KOPT-K1 (cell line): Measurements from ENCODE around the gene RYR2.
A peak's percentile ranks its signal among the peaks of the same experiment; 100 is the strongest.

Source experiments
- H3K27ac ChIP-seq: fragments of 200-600 bp; sonication (generic); 2 replicates; pipeline ENCODE4 v1.5.1; 2016; ENCODE audit warnings: antibody characterized with exemption, mild to moderate bottlenecking, low read depth, low read length; ENCODE audit not compliant: poor library complexity, severe bottlenecking
- H3K36me3 ChIP-seq: fragments of 200-600 bp; sonication (generic); 2 replicates; pipeline ENCODE4 v1.5.1; 2017; ENCODE audit warnings: antibody characterized with exemption, mild to moderate bottlenecking, low read length, moderate library complexity; ENCODE audit not compliant: insufficient read depth
- H3K9me3 ChIP-seq: fragments of 200-600 bp; sonication (generic); 2 replicates; pipeline ENCODE4 v1.5.1; 2017; ENCODE audit warnings: antibody characterized with exemption, low read length, mild to moderate bottlenecking; ENCODE audit not compliant: insufficient read depth, poor library complexity, severe bottlenecking

The RYR2 gene

GRCh38 chr1:237748171-237748960 lies 706.4 kb downstream of the RYR2 start:
- Histone ChIP-seq H3K36me3 (no peaks in the 10 kb centered on the region), H3K9me3 (no peaks in the 10 kb centered on the region), H3K27ac (no peak overlapping the region)

DNA sequence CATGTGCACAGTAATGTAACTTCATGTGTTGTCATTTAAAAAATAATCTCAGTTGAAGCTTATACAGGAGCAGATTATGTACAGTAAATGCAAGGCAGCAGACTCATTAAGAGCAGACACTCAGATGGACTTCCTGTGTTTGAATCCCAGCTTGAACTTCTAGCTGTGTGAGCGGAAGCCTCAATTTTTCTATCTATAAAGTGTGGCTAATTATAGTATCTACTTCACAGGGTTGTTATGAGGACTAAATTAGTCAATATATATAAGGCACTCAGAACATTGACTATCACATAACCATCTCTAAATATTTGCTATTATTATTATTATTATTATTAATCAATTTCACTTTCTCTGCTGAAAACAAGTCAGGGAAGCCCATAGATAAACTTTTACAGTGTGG lies 707.1 kb downstream of the RYR2 start:
- Histone ChIP-seq H3K27ac (no peak overlapping the region), H3K9me3 (no peaks in the 10 kb centered on the region)

GRCh38 chr1:237751090-237751489 lies 709.1 kb downstream of the RYR2 start:
- Histone ChIP-seq H3K36me3 (no peaks in the 10 kb centered on the region), H3K27ac (no peak overlapping the region), H3K9me3 (no peaks in the 10 kb centered on the region)

More for the DNA sequence above, 707.1 kb downstream of the RYR2 start:
- no peaks in the 10 kb centered on the region for H3K36me3 ChIP-seq

- Histone ChIP-seq H3K9me3 (no peaks in the 10 kb centered on the region), H3K27ac (peak overlapping the region; percentile 19), H3K36me3 (no peaks in the 10 kb centered on the region)
These were observed 712.6 kb downstream of the RYR2 start for GRCh38 chr1:237754627-237755026.

GRCh38 chr1:237756304-237756967 lies 714.5 kb downstream of the RYR2 start:
- Histone ChIP-seq H3K36me3 (no peaks in the 10 kb centered on the region), H3K27ac (no peak overlapping the region), H3K9me3 (no peaks in the 10 kb centered on the region)

GRCh38 chr1:237759377-237759776 lies 717.4 kb downstream of the RYR2 start:
- H3K36me3 ChIP-seq = no peaks in the 10 kb centered on the region
- H3K9me3 ChIP-seq = no peaks in the 10 kb centered on the region
- H3K27ac ChIP-seq = no peak overlapping the region

- no peak overlapping the region for H3K27ac ChIP-seq
- no peaks in the 10 kb centered on the region for H3K36me3 ChIP-seq
- H3K9me3 ChIP-seq = no peaks in the 10 kb centered on the region
These were observed 719.0 kb downstream of the RYR2 start for GRCh38 chr1:237760951-237761350.

- Histone ChIP-seq H3K27ac (no peak overlapping the region), H3K9me3 (no peaks in the 10 kb centered on the region), H3K36me3 (no peaks in the 10 kb centered on the region)
These were observed 721.2 kb downstream of the RYR2 start for GRCh38 chr1:237763137-237763536.

- Histone ChIP-seq H3K9me3 (no peaks in the 10 kb centered on the region), H3K27ac (no peak overlapping the region), H3K36me3 (no peaks in the 10 kb centered on the region)
These were observed 721.8 kb downstream of the RYR2 start for GRCh38 chr1:237763751-237764150.

DNA sequence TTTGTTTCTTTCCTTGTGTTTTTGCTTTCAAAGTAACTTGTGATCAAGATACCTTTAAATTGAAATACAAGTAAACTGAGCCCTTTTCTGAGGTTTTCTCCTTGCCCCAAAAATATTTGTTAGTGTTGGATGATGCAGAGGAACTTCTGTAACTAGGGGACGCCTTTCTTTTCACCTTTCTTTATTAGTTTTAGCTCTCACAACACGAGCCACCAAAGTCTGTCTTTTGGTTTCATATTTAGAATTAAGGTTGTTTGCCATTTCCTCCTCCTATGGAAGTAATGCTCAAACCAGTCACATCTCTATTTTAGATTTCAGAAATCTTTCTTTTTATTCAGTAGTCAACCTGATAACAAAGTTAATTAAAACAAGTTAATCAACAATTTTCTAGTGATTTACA lies 727.9 kb downstream of the RYR2 start:
- no peaks in the 10 kb centered on the region for H3K36me3 ChIP-seq
- peak overlapping the region; percentile 73 for H3K27ac ChIP-seq
- no peaks in the 10 kb centered on the region for H3K9me3 ChIP-seq

GRCh38 chr1:237772009-237772408 lies 730.0 kb downstream of the RYR2 start:
- H3K9me3 ChIP-seq = no peaks in the 10 kb centered on the region
- H3K27ac ChIP-seq = peak overlapping the region; percentile 48
- no peaks in the 10 kb centered on the region for H3K36me3 ChIP-seq

DNA sequence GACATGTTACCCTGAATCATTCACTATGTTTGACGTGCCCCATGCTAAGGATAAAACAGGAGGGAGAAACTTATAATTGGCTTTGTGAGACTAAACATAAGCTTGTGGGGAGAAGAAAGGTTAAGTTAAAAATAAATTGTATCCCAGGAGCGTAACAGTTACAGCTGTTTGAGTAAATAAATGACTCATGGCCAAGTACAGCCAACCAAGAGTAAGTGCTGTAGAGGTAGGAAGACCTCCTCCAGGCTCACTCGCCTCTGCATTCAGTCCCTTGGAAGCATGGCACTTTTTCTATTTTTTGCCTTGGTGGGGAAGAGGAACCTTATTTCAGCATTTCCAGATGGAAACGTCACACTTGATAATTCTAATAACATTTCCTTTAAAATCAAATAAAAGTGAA lies 732.3 kb downstream of the RYR2 start:
- Histone ChIP-seq H3K9me3 (no peaks in the 10 kb centered on the region), H3K36me3 (no peaks in the 10 kb centered on the region), H3K27ac (no peak overlapping the region)

- Histone ChIP-seq H3K27ac (no peak overlapping the region), H3K9me3 (no peaks in the 10 kb centered on the region), H3K36me3 (no peaks in the 10 kb centered on the region)
These were observed 737.4 kb downstream of the RYR2 start for GRCh38 chr1:237779356-237779755.

GRCh38 chr1:237786066-237786719 lies 744.2 kb downstream of the RYR2 start:
- no peaks in the 10 kb centered on the region for H3K9me3 ChIP-seq
- no peak overlapping the region for H3K27ac ChIP-seq
- no peaks in the 10 kb centered on the region for H3K36me3 ChIP-seq

DNA sequence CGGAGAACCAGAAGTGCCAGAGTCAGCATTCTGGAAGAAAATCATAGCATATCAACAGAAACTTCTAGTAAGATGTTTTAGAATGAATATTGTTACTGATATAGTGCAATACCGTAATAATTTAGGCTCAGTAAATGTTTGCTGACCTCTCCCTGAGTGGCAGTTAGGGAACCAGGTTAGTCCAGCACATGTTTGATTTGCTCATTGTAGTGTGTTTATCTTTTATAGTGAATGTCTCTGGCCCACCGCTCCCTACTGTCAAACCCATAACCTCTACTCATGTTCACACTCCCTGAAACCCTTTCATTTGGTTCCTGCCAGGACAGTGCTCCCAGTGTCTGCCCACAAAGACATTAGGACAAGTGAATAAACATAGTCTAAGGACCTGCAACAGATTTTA lies 746.1 kb downstream of the RYR2 start:
- Histone ChIP-seq H3K36me3 (no peaks in the 10 kb centered on the region), H3K27ac (no peak overlapping the region), H3K9me3 (no peaks in the 10 kb centered on the region)
